Epithelial cell of proximal tubule (primary cell): ENCODE measurements around the gene CD209. TPM values are rescaled to one million over a fixed set of nuclear protein-coding genes. Genes with fewer than 3 reads are reported as not detected.

Source experiments
- DNase-seq: peaks from one replicate; pipeline ENCODE4 v3.0.0-alpha.2; 2011; ENCODE audit warnings: low read depth
- H3K4me3 ChIP-seq: 2 replicates; pipeline ENCODE4 v1.5.1; 2011; ENCODE audit warnings: low read depth, mild to moderate bottlenecking, low read length
- total RNA-seq: library from RNA; depleted of rRNA; stranded (reverse); fragments of >200 nt; gene quantifications from 2 replicates; pipeline ENCODE4 v1.2.3, GENCODE V29; 2015
- TF ChIP-seq, protein P1 (sequence below): conservative IDR thresholded peaks from 2 replicates; pipeline ENCODE4 v1.5.1; 2012; ENCODE audit warnings: low read depth, mild to moderate bottlenecking, low read length

CD209 gene
- total RNA-seq, 1 donor from 2014 or later = 0.12 TPM

DNA sequence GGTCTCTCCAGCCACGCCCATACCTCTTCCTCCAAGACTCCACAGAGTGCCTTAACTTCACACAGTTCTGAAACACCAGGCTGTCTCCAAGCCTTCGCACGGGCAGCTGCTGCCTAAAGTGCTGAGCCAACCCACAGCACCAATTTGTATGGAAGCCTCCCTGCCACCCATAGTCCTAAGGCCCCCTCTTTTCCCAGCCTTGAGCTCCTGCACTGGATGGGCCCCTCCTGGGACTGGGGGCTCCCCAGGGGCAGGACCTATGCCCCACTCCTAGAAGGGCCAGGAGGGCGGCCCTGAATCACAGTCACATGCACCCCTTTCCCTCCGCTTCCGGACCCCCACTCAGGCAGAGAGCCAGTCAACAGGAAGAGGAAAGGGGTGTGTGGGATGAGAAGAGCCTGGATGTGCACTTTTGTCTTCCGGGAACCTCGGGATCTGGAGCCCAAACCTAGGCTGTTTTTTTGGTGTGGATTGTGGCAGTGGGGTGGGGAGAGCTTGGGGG lies 40.3 kb downstream of the CD209 start:
- H3K4me3 ChIP-seq = no peak overlapping the region
- TF ChIP-seq, protein P1, sequence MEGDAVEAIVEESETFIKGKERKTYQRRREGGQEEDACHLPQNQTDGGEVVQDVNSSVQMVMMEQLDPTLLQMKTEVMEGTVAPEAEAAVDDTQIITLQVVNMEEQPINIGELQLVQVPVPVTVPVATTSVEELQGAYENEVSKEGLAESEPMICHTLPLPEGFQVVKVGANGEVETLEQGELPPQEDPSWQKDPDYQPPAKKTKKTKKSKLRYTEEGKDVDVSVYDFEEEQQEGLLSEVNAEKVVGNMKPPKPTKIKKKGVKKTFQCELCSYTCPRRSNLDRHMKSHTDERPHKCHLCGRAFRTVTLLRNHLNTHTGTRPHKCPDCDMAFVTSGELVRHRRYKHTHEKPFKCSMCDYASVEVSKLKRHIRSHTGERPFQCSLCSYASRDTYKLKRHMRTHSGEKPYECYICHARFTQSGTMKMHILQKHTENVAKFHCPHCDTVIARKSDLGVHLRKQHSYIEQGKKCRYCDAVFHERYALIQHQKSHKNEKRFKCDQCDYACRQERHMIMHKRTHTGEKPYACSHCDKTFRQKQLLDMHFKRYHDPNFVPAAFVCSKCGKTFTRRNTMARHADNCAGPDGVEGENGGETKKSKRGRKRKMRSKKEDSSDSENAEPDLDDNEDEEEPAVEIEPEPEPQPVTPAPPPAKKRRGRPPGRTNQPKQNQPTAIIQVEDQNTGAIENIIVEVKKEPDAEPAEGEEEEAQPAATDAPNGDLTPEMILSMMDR = no peak
- DNase-seq = no peak

DNA sequence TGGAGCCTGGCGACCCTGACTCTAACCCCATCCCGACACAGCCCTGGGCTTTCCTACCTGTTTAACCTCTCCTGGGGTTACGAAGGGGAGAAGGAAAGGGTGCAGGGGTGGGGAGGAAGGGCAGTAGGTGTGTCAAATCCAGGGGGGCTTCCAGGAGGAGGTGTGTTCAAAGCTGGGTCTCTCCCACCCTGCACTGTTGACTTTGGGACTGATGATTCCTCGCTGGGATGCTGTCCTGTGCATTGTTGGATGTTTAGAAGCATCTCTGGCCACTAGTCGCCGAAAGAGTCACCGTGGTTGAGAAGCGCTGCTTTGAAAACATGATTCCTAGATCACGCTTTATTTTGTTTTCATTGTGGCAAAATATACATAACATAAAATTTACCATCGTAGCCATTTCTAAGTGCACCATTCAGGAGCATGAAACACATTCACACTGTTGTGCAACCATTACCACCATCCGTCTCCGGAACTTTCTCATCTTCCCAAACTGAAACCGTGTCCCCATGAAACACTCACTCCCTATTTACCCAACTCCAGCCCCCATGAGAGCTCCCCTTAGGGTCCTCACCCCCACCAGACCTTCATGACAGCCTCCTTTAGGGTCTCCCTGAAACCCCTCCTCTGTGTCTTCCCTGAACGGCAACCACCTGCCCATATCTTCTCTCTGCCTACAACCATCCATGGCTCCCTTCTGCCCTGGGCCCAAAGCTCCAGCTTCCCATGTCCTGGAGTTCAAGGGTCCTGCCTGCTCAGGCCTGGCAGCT lies 41.0 kb downstream of the CD209 start:
- H3K4me3 ChIP-seq = no peak overlapping the region
- TF ChIP-seq, protein P1 = no peak
- no peak for DNase-seq

DNA sequence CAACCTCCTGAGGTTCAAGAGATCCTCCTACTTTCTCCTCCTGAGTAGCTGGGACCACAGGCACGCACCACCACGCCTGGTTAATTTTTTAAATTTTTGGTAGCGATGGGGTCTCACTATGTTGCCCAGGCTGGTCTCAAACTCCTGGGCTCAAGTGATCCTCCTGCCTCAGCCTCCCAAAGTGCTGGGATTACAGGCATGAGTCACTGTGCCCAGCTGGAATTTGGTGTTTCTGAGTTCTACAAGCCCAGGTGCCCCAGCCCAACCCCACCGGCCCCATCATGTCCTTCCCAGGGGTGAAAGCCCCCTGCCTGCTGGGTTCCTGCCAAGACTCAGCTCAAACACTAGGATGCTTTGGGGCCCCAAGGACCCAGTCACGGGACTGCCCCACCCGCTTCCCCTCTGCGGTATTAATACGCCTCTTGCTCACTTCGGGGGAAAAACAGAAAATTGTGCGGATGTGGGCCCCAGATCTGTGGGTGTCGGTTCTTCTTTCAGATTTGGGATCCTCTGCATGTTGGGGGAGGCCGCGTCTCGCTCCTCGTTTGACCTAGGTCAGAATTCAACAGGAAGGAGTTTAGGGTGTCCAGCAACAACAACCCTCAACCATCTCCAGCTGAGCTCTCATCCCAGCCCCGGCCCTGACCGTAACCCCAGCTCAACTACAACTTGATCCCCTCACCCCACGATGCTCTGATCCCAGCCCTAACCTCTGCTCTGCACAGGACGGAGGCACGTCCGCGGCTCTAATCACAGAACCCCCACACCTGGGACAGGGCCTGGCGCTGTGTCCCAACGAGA lies 41.7 kb downstream of the CD209 start:
- no peak for DNase-seq
- H3K4me3 ChIP-seq = no peak overlapping the region
- TF ChIP-seq, protein P1 = no peak

DNA sequence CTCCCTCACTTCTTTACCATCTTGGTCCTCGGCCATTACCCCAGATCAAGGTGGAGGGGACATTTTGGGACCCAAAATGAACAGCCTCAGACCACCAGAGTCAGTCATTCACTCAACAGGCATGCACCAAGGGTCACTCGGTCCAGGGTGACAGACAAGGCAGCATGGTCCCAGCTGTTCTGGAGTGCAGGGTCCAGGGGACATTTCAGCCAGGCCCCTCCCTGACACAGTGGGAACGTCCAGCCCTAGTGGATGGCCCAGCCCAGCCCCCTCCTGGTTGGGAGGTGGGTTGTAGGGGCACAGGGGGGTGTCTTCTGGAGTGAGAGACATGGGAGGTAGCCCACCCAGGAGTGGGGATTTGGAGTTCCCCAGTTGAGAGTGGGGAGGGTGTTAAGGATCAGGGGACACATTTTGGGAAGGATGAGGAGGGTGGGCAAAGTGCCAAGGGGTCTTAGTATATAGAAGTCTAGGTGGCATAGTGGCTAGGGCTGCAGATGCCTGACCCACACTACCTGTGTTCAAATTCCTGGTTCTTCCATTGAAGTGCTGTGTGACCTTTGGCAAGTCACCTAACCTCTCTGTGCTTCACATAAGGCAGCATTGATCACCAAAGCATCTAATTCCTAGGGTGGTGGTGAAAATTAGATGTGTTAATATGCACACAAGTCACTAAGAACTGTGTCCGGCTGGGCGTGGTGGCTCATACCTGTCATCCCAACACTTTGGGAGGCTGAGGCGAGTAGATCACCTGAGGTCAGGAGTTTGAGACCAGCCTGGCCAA lies 42.9 kb downstream of the CD209 start:
- DNase-seq = no peak
- no peak overlapping the region for H3K4me3 ChIP-seq
- TF ChIP-seq, protein P1 = no peak

DNA sequence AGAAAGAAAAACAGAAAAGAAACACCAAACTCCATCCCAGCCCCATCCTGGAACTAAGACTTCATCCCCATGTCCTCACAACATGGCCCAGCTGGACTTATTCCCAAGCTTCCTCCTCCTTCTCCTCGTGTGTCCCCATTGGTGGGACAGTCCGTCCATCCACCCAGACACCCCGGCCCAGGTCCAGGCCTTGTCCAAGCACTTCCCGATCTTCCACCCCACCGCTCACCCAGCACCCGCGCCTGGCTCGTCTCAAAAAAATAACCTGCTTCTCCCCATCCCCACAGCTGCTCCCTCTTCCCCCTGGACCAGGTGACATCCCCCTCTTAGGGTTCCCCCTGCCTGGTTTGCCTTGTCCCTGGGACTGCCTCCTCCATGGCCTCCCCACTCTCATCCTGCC lies 44.0 kb downstream of the CD209 start:
- TF ChIP-seq, protein P1 = no peak
- no peak for DNase-seq

DNA sequence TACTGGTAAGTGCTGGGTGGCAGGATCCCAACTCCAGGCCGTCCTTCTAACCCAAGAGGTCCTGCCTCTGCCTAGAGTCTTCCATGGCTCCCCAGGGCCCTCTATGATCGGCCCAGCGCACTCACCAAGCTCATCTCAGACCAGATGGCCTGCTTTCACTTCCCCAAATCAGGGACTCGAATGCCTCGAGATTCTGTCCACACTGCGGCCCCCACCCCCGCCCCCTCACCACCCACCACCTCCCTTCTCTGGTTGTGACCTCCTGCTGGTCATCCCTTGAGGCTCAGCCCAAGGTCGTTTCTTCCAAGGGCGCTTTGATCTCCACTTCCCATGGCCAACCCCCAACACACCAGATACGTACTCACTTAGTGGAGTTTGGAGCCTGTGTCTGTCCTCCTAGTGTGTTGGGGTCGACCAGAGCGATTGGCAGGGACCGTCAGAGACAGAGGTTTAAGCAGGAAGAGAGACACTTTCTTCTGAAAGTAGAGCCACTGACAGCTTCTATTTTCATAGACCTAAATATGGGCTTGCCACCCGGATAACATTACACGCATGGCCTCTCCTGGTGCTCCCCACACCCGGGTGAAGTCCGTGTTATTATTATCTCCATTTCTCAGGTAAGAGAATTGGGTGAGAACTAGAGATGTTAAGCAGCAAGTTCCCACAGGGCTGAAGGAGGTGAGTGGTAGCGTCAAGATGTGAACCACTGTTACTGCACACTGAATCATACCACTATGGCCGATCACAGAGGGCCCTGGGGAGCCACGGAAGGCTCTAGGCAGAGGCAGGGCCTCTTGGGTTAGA lies 45.5 kb downstream of the CD209 start, which contains the start of gene FCER2:
Gene FCER2 (minus strand): TSS at position 478 of the 804 bp plus-strand sequence. CDS start 2,371 bp downstream, outside the sequence.
- TF ChIP-seq, protein P1 = no peak
- H3K4me3 ChIP-seq = no peak within 1 kb of the TSS

More for the DNA sequence above, 44.0 kb downstream of the CD209 start:
- no peak overlapping the region for H3K4me3 ChIP-seq

More for the DNA sequence above, 45.5 kb downstream of the CD209 start, which contains the start of gene FCER2:
- no peak for DNase-seq
